SK-N-SH treated with all-trans-retinoic acid at 6 μM for 48 hours (cell line): ENCODE results near the gene MRPL11.

Experiments used
- ATAC-seq: fragments of 200-7000 bp; cut with Tn5 transposase; 3 replicates; pipeline ENCODE4 v1.9.1; 2020; ENCODE audit warnings: mild to moderate bottlenecking, moderate library complexity
- ARNTL ChIP-seq: fragments of 450-650 bp; formaldehyde crosslinking; IDR thresholded peaks from 2 replicates; pipeline ENCODE4 v1.5.0; 2020; ENCODE audit warnings: low read depth, mild to moderate bottlenecking, moderate library complexity, borderline replicate concordance
- BACH2 ChIP-seq: fragments of 250-450 bp; sonication (Bioruptor Pico); IDR thresholded peaks from 2 replicates; pipeline ENCODE4 v1.9.0; 2021; ENCODE audit warnings: mild to moderate bottlenecking, borderline replicate concordance
- CSDC2 ChIP-seq: fragments of 250-450 bp; sonication (Bioruptor Pico); IDR thresholded peaks from 2 replicates; pipeline ENCODE4 v1.5.0; 2020; ENCODE audit warnings: mild to moderate bottlenecking, moderate library complexity
- ESRRG ChIP-seq: fragments of 250-450 bp; sonication (Bioruptor Pico); IDR thresholded peaks from 2 replicates; pipeline ENCODE4 v1.6.1; 2021; ENCODE audit warnings: mild to moderate bottlenecking
- GLIS3 ChIP-seq: fragments of 250-450 bp; sonication (Bioruptor Pico); IDR thresholded peaks from 2 replicates; pipeline ENCODE4 v1.5.0; 2020; ENCODE audit warnings: mild to moderate bottlenecking, moderate library complexity
- ISL1 ChIP-seq: fragments of 250-450 bp; sonication (Bioruptor Pico); IDR thresholded peaks from 2 replicates; pipeline ENCODE4 v2.1.2; 2022; ENCODE audit warnings: mild to moderate bottlenecking, moderate library complexity
- OSR1 ChIP-seq: fragments of 250-450 bp; sonication (Bioruptor Pico); IDR thresholded peaks from 2 replicates; pipeline ENCODE4 v1.8.0; 2022; ENCODE audit warnings: moderate library complexity, mild to moderate bottlenecking, inconsistent platforms
- PPARA ChIP-seq: fragments of 250-450 bp; sonication (Bioruptor Pico); IDR thresholded peaks from 2 replicates; pipeline ENCODE4 v1.5.0; 2020; ENCODE audit warnings: mild to moderate bottlenecking, borderline replicate concordance
- RARB ChIP-seq: fragments of 250-450 bp; sonication (Bioruptor Pico); IDR thresholded peaks from 2 replicates; pipeline ENCODE4 v1.8.0; 2021; ENCODE audit warnings: mild to moderate bottlenecking, moderate library complexity
- SNAI2 ChIP-seq: fragments of 250-450 bp; sonication (Bioruptor Pico); IDR thresholded peaks from 2 replicates; pipeline ENCODE4 v1.5.0; 2020; ENCODE audit warnings: mild to moderate bottlenecking, moderate library complexity
- TOX ChIP-seq: fragments of 250-450 bp; sonication (Bioruptor Pico); IDR thresholded peaks from 2 replicates; pipeline ENCODE4 v1.8.0; 2021; ENCODE audit warnings: mild to moderate bottlenecking, moderate library complexity, borderline replicate concordance
- ZC3H10 ChIP-seq: fragments of 250-450 bp; sonication (Bioruptor Pico); IDR thresholded peaks from 2 replicates; pipeline ENCODE4 v1.5.1; 2021; ENCODE audit warnings: mild to moderate bottlenecking, moderate library complexity
- ZFP3 ChIP-seq: fragments of 250-450 bp; sonication (Bioruptor Pico); IDR thresholded peaks from 2 replicates; pipeline ENCODE4 v1.5.0; 2020; ENCODE audit warnings: mild to moderate bottlenecking, moderate library complexity
- ZFP30 ChIP-seq: fragments of 450-650 bp; formaldehyde crosslinking; IDR thresholded peaks from 2 replicates; pipeline ENCODE4 v1.5.0; 2022; ENCODE audit warnings: mild to moderate bottlenecking, moderate library complexity
- ZNF565 ChIP-seq: fragments of 450-650 bp; formaldehyde crosslinking; conservative IDR thresholded peaks from 2 replicates; pipeline ENCODE4 v1.5.0; 2020; ENCODE audit warnings: low read depth, mild to moderate bottlenecking, moderate library complexity
- TF ChIP-seq, protein P1 (sequence below): fragments of 250-450 bp; sonication (Bioruptor Pico); IDR thresholded peaks from 2 replicates; pipeline ENCODE4 v1.5.0; 2020; ENCODE audit warnings: mild to moderate bottlenecking, moderate library complexity
- TF ChIP-seq, protein P2 (sequence below): fragments of 250-450 bp; sonication (Bioruptor Pico); IDR thresholded peaks from 2 replicates; pipeline ENCODE4 v1.8.0; 2021; ENCODE audit warnings: low read depth, mild to moderate bottlenecking, moderate library complexity, borderline replicate concordance
- TF ChIP-seq, protein P3 (sequence below): fragments of 250-450 bp; sonication (Bioruptor Pico); IDR thresholded peaks from 2 replicates; pipeline ENCODE4 v1.5.1; 2021; ENCODE audit warnings: mild to moderate bottlenecking, moderate library complexity
- TF ChIP-seq, protein P4 (sequence below): fragments of 250-450 bp; sonication (Bioruptor Pico); IDR thresholded peaks from 2 replicates; pipeline ENCODE4 v1.5.1; 2020; ENCODE audit warnings: low read depth, mild to moderate bottlenecking, moderate library complexity

Gene MRPL11

DNA sequence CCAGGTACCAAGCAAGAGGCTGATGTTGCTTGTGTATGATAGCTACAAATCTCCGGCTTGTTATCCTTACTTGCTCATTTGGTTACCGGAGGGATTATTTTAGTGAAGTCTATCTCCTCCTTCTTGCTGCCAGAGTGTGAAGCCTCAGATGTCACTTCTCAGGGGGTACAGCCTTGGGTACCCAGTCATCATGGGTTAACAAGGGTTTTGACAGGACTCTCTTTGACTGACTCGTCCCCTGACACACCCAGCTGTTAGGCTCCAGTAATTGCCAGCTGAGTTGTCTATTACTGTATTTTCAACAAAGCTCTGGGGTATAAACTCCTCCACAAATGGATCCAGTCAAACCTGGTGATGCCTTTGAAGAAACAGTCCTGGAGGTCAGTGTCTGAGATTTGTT, 16.2 kb upstream of the MRPL11 start:
- TF ChIP-seq RARB (CRISPR knock-in tag), result no peak
- no peak for TF ChIP-seq ZFP3 (CRISPR knock-in tag)
- no peak for TF ChIP-seq TOX (CRISPR knock-in tag)
- no peak for TF ChIP-seq ESRRG (CRISPR knock-in tag)
- TF ChIP-seq, protein P1, sequence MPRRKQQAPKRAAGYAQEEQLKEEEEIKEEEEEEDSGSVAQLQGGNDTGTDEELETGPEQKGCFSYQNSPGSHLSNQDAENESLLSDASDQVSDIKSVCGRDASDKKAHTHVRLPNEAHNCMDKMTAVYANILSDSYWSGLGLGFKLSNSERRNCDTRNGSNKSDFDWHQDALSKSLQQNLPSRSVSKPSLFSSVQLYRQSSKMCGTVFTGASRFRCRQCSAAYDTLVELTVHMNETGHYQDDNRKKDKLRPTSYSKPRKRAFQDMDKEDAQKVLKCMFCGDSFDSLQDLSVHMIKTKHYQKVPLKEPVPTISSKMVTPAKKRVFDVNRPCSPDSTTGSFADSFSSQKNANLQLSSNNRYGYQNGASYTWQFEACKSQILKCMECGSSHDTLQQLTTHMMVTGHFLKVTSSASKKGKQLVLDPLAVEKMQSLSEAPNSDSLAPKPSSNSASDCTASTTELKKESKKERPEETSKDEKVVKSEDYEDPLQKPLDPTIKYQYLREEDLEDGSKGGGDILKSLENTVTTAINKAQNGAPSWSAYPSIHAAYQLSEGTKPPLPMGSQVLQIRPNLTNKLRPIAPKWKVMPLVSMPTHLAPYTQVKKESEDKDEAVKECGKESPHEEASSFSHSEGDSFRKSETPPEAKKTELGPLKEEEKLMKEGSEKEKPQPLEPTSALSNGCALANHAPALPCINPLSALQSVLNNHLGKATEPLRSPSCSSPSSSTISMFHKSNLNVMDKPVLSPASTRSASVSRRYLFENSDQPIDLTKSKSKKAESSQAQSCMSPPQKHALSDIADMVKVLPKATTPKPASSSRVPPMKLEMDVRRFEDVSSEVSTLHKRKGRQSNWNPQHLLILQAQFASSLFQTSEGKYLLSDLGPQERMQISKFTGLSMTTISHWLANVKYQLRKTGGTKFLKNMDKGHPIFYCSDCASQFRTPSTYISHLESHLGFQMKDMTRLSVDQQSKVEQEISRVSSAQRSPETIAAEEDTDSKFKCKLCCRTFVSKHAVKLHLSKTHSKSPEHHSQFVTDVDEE (CRISPR knock-in tag), result no peak
- TF ChIP-seq, protein P2, sequence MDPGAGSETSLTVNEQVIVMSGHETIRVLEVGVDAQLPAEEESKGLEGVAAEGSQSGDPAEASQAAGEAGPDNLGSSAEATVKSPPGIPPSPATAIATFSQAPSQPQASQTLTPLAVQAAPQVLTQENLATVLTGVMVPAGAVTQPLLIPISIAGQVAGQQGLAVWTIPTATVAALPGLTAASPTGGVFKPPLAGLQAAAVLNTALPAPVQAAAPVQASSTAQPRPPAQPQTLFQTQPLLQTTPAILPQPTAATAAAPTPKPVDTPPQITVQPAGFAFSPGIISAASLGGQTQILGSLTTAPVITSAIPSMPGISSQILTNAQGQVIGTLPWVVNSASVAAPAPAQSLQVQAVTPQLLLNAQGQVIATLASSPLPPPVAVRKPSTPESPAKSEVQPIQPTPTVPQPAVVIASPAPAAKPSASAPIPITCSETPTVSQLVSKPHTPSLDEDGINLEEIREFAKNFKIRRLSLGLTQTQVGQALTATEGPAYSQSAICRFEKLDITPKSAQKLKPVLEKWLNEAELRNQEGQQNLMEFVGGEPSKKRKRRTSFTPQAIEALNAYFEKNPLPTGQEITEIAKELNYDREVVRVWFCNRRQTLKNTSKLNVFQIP, result no peak
- TF ChIP-seq CSDC2 (CRISPR knock-in tag), result no peak
- TF ChIP-seq GLIS3 (CRISPR knock-in tag), result no peak
- no peak for TF ChIP-seq ISL1 (CRISPR knock-in tag)
- TF ChIP-seq PPARA (CRISPR knock-in tag), result no peak
- no peak for TF ChIP-seq ZFP30 (CRISPR knock-in tag)
- TF ChIP-seq, all 23 proteins: peak for 0
- ATAC-seq, result no peak; the same call in 2 of the 3 replicates

DNA sequence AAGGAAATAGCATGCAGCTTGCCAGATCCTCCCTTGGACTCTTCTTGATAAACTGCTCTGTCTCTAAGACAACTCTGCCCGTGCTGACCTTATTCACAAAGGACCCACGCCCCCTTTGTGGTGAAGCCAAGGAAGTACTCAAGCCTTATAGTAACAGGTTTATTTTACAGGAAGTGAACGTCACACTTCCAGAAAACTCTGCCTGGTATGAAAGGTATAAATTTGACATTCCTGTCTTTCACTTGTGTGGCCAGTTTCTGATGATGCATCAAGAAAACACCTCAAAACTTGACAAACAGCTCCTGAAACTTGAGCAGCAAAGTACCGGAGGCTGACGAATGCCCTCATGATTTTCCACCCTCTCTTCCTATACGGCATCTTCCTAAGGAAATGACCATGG, 15.6 kb upstream of the MRPL11 start:
- TF ChIP-seq ZNF565, result no peak
- TF ChIP-seq, protein P3, sequence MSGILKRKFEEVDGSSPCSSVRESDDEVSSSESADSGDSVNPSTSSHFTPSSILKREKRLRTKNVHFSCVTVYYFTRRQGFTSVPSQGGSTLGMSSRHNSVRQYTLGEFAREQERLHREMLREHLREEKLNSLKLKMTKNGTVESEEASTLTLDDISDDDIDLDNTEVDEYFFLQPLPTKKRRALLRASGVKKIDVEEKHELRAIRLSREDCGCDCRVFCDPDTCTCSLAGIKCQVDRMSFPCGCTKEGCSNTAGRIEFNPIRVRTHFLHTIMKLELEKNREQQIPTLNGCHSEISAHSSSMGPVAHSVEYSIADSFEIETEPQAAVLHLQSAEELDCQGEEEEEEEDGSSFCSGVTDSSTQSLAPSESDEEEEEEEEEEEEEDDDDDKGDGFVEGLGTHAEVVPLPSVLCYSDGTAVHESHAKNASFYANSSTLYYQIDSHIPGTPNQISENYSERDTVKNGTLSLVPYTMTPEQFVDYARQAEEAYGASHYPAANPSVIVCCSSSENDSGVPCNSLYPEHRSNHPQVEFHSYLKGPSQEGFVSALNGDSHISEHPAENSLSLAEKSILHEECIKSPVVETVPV (CRISPR knock-in tag), result no peak
- TF ChIP-seq TOX (CRISPR knock-in tag), result no peak
- TF ChIP-seq, protein P1 (CRISPR knock-in tag), result no peak
- no peak for TF ChIP-seq BACH2 (CRISPR knock-in tag)
- TF ChIP-seq CSDC2 (CRISPR knock-in tag), result no peak
- TF ChIP-seq ZFP30 (CRISPR knock-in tag), result no peak
- peak; percentile 49; the same call in 2 of the 3 replicates for ATAC-seq

DNA sequence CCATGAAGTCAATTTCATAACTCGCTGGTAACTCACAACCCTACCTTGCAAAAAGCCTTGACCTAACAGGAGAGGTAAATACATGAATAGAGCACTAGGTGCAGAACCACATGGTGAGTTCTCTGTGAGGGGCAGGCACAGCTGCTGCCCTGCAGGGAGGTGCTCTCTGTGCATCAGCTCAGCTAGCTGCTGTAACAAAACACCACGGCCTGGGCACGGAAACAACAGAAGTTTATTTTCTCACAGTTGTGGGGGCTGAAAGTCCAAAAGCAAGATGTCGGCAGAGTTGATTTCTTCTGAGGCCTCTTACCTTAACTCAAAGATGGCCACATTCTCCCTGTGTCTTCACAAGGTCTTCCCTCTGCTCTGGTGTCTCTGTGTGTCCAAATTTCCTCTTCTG, 13.0 kb upstream of the MRPL11 start:
- TF ChIP-seq ISL1 (CRISPR knock-in tag) (no peak), PPARA (CRISPR knock-in tag) (no peak), ZFP30 (CRISPR knock-in tag) (no peak), RARB (CRISPR knock-in tag) (no peak), ARNTL (CRISPR knock-in tag) (no peak), OSR1 (no peak), CSDC2 (CRISPR knock-in tag) (no peak), BACH2 (CRISPR knock-in tag) (no peak), ZNF565 (no peak), SNAI2 (CRISPR knock-in tag) (no peak), ZC3H10 (CRISPR knock-in tag) (no peak), ZFP3 (CRISPR knock-in tag) (no peak)
- TF ChIP-seq, protein P1 (CRISPR knock-in tag), result no peak
- TF ChIP-seq, protein P4, sequence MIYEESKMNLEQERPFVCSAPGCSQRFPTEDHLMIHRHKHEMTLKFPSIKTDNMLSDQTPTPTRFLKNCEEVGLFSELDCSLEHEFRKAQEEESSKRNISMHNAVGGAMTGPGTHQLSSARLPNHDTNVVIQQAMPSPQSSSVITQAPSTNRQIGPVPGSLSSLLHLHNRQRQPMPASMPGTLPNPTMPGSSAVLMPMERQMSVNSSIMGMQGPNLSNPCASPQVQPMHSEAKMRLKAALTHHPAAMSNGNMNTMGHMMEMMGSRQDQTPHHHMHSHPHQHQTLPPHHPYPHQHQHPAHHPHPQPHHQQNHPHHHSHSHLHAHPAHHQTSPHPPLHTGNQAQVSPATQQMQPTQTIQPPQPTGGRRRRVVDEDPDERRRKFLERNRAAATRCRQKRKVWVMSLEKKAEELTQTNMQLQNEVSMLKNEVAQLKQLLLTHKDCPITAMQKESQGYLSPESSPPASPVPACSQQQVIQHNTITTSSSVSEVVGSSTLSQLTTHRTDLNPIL, result no peak
- TF ChIP-seq, protein P2, result no peak
- ATAC-seq, result no peak
